PFSK-1 (cell line): ENCODE results near the gene GABPB2.

Experiments
- FOXP2 ChIP-seq: optimal IDR thresholded peaks from 2 replicates; pipeline ENCODE3; 2011; ENCODE audit warnings: borderline replicate concordance, control low read depth, inconsistent platforms; ENCODE audit not compliant: insufficient read depth; ENCODE audit errors: extremely low read length, extremely low read depth
- POLR2AphosphoS5 ChIP-seq: IDR thresholded peaks from 2 replicates; pipeline ENCODE4 v1.6.1; 2012; ENCODE audit warnings: low read depth, mild to moderate bottlenecking, control low read depth, low read length, moderate library complexity
- SIN3A ChIP-seq: IDR thresholded peaks from 2 replicates; pipeline ENCODE4 v1.6.1; 2012; ENCODE audit warnings: mild to moderate bottlenecking, low read length, moderate library complexity, borderline replicate concordance; ENCODE audit not compliant: insufficient read depth
- TAF1 ChIP-seq: IDR thresholded peaks from 2 replicates; pipeline ENCODE4 v1.6.1; 2012; ENCODE audit warnings: low read length, control low read depth, borderline replicate concordance; ENCODE audit not compliant: insufficient read depth
- TF ChIP-seq, protein P1 (sequence below), 2 experiments: IDR thresholded peaks; 2 replicates each; pipeline versions ENCODE4 v1.6.1 to v1.8.0; 2011 to 2012; ENCODE audit warnings: low read depth in 2 of 2, low read length in 2 of 2, control low read depth in 1 of 2, inconsistent platforms in 1 of 2, mild to moderate bottlenecking in 1 of 2, moderate library complexity in 1 of 2; ENCODE audit not compliant: insufficient read depth in 1 of 2

GABPB2 gene

DNA sequence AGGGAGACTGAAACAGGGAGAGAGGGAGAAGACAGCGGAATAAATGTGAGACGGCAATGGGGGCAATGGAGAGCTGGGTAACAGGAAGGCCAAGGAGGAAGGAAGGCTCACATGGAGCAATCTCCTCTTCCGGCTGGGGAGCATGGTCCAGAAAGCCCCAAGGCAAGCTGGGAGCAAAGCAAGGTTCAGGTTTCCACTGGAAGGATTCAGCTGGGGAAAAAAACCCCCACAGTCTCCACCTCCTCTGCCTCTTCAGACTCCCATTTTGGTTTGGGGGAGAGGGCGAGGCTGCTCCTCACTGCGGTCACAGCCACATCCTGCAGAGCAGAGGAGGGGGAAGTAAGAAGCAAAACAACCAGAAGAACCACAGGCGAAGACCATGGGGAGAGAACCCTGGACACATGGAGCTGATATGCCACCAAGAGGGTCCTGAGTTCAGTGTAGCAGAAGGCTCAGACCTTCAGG, 86.5 kb downstream of the GABPB2 start:
- TF ChIP-seq POLR2AphosphoS5: no peak
- TF ChIP-seq, protein P1, sequence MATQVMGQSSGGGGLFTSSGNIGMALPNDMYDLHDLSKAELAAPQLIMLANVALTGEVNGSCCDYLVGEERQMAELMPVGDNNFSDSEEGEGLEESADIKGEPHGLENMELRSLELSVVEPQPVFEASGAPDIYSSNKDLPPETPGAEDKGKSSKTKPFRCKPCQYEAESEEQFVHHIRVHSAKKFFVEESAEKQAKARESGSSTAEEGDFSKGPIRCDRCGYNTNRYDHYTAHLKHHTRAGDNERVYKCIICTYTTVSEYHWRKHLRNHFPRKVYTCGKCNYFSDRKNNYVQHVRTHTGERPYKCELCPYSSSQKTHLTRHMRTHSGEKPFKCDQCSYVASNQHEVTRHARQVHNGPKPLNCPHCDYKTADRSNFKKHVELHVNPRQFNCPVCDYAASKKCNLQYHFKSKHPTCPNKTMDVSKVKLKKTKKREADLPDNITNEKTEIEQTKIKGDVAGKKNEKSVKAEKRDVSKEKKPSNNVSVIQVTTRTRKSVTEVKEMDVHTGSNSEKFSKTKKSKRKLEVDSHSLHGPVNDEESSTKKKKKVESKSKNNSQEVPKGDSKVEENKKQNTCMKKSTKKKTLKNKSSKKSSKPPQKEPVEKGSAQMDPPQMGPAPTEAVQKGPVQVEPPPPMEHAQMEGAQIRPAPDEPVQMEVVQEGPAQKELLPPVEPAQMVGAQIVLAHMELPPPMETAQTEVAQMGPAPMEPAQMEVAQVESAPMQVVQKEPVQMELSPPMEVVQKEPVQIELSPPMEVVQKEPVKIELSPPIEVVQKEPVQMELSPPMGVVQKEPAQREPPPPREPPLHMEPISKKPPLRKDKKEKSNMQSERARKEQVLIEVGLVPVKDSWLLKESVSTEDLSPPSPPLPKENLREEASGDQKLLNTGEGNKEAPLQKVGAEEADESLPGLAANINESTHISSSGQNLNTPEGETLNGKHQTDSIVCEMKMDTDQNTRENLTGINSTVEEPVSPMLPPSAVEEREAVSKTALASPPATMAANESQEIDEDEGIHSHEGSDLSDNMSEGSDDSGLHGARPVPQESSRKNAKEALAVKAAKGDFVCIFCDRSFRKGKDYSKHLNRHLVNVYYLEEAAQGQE (IDR thresholded peaks at IDR 0.05; ENCODE audit: insufficient read depth in 1 of 2, low read depth in 2 of 2, low read length in 2 of 2): no peak
- TF ChIP-seq TAF1: no peak
- no peak for TF ChIP-seq FOXP2
- TF ChIP-seq SIN3A: no peak

DNA sequence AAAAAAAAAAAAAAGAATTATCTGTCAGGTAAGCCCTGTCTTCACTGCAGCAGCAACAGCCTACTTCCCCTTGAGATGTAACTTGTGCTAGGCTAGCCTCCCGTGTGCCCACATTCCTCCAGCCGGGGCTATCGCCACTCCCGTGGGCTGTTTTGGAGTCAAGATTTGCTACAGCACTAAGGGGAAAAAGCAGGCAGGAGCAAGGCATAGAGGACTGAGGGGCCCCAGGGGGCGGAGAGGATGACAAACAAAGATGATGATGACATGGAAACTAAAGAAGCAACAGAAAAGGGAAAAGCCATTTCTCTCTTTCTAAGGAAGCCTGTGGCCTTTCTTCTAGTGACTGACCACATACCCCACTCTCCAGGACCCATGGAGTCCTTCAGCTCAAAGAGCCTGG, 87.8 kb downstream of the GABPB2 start:
- TF ChIP-seq POLR2AphosphoS5 (no peak), SIN3A (no peak), TAF1 (no peak), FOXP2 (no peak)
- TF ChIP-seq, protein P1 (IDR thresholded peaks at IDR 0.05; ENCODE audit: insufficient read depth in 1 of 2, low read depth in 2 of 2, low read length in 2 of 2): no peak

- TF ChIP-seq SIN3A (no peak), POLR2AphosphoS5 (no peak), FOXP2 (no peak), TAF1 (no peak)
- TF ChIP-seq, protein P1 (IDR thresholded peaks at IDR 0.05; ENCODE audit: insufficient read depth in 1 of 2, low read depth in 2 of 2, low read length in 2 of 2): no peak
Measured at GRCh38 chr1:151158751-151159251, 88.2 kb downstream of the GABPB2 start.

DNA sequence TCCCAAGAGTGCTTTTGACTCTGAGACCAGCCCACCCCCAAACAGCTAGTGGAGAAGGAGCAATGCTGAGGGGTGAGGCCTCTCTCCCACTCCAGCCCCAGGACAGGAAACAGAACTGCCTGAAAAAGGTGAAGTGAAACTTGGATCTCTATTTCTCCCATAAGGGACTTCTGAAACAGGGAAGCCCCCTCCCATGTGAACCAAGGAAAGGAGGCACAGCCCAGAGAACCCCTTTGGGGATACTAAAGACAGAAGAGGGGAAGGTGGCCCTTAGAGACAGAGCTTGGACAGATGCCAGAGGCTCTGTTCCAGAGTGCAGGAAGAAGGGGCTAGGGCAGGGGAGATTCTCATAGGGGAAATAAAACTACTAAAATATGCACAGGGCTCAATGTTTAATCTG, 88.8 kb downstream of the GABPB2 start:
- TF ChIP-seq, protein P1 (IDR thresholded peaks at IDR 0.05; ENCODE audit: insufficient read depth in 1 of 2, low read depth in 2 of 2, low read length in 2 of 2): no peak
- TF ChIP-seq POLR2AphosphoS5: no peak
- TF ChIP-seq TAF1: no peak
- TF ChIP-seq FOXP2: no peak
- no peak for TF ChIP-seq SIN3A

DNA sequence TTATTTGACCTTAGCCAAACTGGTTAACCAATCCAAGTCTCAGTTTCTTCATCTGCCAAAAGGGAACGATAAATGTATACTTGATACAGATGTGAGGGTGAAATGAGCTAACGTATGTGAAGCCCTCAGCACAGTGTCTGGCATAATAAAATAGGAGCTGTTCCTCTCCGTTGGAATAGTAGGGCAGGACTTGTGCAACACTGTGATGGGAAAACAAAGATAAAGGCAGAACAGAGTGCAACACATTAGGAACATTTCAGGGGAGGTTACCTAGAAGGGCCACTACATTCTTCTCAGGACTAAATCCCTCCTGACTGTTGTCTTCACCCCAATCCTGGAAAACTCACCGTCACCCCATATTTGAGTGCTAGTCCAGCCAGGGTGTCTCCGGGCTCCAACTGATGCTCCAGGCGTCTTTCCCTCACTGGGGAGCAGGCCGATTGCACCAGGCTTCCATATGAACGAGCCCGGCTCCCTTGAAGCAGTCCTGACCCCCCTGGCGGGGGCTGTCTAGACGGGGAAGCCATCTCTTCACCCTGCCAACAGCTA, 94.2 kb downstream of the GABPB2 start:
- TF ChIP-seq POLR2AphosphoS5 (no peak), TAF1 (no peak)
